ENCODE measurements around the gene VPS18.

- no peak for TF ChIP-seq CTCF (conservative IDR thresholded peaks at IDR 0.05 in 1 of 2, IDR thresholded peaks at IDR 0.05 in 1 of 2; ENCODE audit: extremely low read depth in 1 of 2, insufficient read depth in 1 of 2, low read depth in 1 of 2, low read length in 2 of 2)
- no peak for TF ChIP-seq EZH2 (IDR thresholded peaks at IDR 0.05; ENCODE audit: borderline replicate concordance, low read length)
Measured at GRCh38 chr15:40942878-40943277, 48.6 kb downstream of the VPS18 start.

Data from mammary epithelial cell (primary cell).